Natural killer cell (primary cell): ENCODE data around the gene SLC36A2. TPM values are rescaled to one million over a fixed set of nuclear protein-coding genes. Genes with fewer than 3 reads are reported as not detected.

ENCODE experiments used
- ATAC-seq, 3 donors: fragments of 150-1000 bp in 2 of 3; fragments of 200-7000 bp in 1 of 3; cut with Tn5 transposase; 1 replicate in 1 of 3; 2 replicates in 2 of 3; pipeline ENCODE4 v1.10.0; 2021; ENCODE audit warnings: mild to moderate bottlenecking in 2 of 3, moderate library complexity in 2 of 3
- DNase-seq, 2 donors: peaks; one replicate each; pipeline versions ENCODE4 v3.0.0 to v3.0.0-alpha.2; 2013 to 2021; ENCODE audit warnings: mixed read lengths in 1 of 2
- H3K27ac ChIP-seq: one replicate; pipeline ENCODE4 v1.5.1; 2013; ENCODE audit warnings: mild to moderate bottlenecking, low read length
- H3K27me3 ChIP-seq: one replicate; pipeline ENCODE4 v1.6.1; 2013; ENCODE audit warnings: low read length; ENCODE audit not compliant: control insufficient read depth, insufficient read depth
- H3K36me3 ChIP-seq: one replicate; pipeline ENCODE4 v1.6.1; 2013; ENCODE audit warnings: low read length; ENCODE audit not compliant: control insufficient read depth, insufficient read depth
- H3K4me1 ChIP-seq: one replicate; pipeline ENCODE4 v1.6.1; 2013; ENCODE audit warnings: low read length; ENCODE audit not compliant: control insufficient read depth, insufficient read depth
- H3K4me3 ChIP-seq: one replicate; pipeline ENCODE4 v1.5.1; 2013; ENCODE audit warnings: low read length
- H3K9me3 ChIP-seq: one replicate; pipeline ENCODE4 v1.6.1; 2013; ENCODE audit warnings: low read length; ENCODE audit not compliant: control insufficient read depth, insufficient read depth
- H3K27ac Mint-ChIP-seq, 2 donors: one replicate each; pipeline ENCODE4 v1.8.0; 2022; ENCODE audit warnings: mild to moderate bottlenecking in 2 of 2, mixed read lengths in 2 of 2, moderate library complexity in 1 of 2
- H3K27me3 Mint-ChIP-seq, 2 donors: one replicate each; pipeline ENCODE4 v1.8.0; 2022; ENCODE audit warnings: low read depth in 2 of 2, mixed read lengths in 2 of 2
- H3K36me3 Mint-ChIP-seq: one replicate; pipeline ENCODE4 v1.8.0; 2022; ENCODE audit warnings: mixed read lengths
- H3K4me1 Mint-ChIP-seq, 2 donors: one replicate each; pipeline ENCODE4 v1.8.0; 2022; ENCODE audit warnings: mixed read lengths in 2 of 2
- H3K4me3 Mint-ChIP-seq: one replicate; pipeline ENCODE4 v1.8.0; 2022; ENCODE audit warnings: mild to moderate bottlenecking, moderate library complexity, mixed read lengths
- H3K9me3 Mint-ChIP-seq, 2 donors: one replicate each; pipeline ENCODE4 v1.8.0; 2022; ENCODE audit warnings: mixed read lengths in 2 of 2
- WGBS: methylation state at CpG from one replicate; pipeline ENCODE4 v1.1.7; 2013; ENCODE audit warnings: missing lambda C conversion rate; ENCODE audit not compliant: insufficient coverage; 5-methylcytosine and 5-hydroxymethylcytosine counted together
- intact Hi-C: fragments of 100-400 bp; cut with micrococcal nuclease; formaldehyde crosslinking; loops from one replicate; pipeline ENCODE4 v1.14.2; 2022
- total RNA-seq, 4 donors: library from RNA; stranded (reverse); fragments of 120-200 nt in 1 of 4; gene quantifications; one replicate each; pipeline versions ENCODE4 v1.2.3 to v1.2.4, GENCODE V29; 2013 to 2022
- TF ChIP-seq, protein P1 (sequence below): fragments of 200-600 bp; IDR thresholded peaks from one replicate; pipeline ENCODE4 v1.8.0; 2022; ENCODE audit warnings: antibody characterized with exemption

The SLC36A2 gene
- total RNA-seq, 3 donors from 2014 or later (not counting 1 experiment from before 2014, with no cell fraction given), result not detected

DNA sequence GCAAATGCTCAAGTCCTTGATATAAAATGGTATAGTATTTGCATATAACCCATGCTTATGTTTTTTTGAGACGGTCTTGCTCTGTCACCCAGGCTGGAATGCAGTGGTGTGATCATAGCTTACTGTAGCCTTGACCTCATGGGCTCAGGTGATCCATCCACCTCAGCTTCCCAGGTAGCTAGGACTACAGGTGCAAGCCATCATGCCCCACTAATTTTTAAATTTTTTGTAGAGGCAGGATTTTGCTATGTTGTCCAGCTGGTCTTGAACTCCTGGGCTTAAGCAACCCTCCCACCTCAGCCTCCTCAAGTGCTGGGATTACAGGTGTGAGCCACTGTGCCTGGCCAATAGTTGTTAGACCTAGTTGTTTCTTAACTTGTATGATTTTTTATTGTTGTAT lies 61.1 kb downstream of the SLC36A2 start:
- Histone ChIP-seq H3K36me3 (no peaks in the 10 kb centered on the region), H3K9me3 (no peaks in the 10 kb centered on the region), H3K4me3 (no peak overlapping the region), H3K4me1 (no peaks in the 10 kb centered on the region), H3K27ac (no peak overlapping the region), H3K27me3 (no peaks in the 10 kb centered on the region)
- Mint-ChIP-seq H3K9me3 (no peaks in the 10 kb centered on the region), H3K4me3 (no peak overlapping the region), H3K27ac (no peak overlapping the region), H3K36me3 (no peaks in the 10 kb centered on the region), H3K4me1 (peaks cover 0 to 5% of the 10 kb centered on the region in 2 donors), H3K27me3 (peaks cover 4 to 9% of the 10 kb centered on the region in 2 donors)
- WGBS, result 86% methylated on average over 1 of the region's 1 CpG
- ATAC-seq, result no peak
- no peak for DNase-seq
- intact Hi-C loops, result no loop called here
- TF ChIP-seq, protein P1, sequence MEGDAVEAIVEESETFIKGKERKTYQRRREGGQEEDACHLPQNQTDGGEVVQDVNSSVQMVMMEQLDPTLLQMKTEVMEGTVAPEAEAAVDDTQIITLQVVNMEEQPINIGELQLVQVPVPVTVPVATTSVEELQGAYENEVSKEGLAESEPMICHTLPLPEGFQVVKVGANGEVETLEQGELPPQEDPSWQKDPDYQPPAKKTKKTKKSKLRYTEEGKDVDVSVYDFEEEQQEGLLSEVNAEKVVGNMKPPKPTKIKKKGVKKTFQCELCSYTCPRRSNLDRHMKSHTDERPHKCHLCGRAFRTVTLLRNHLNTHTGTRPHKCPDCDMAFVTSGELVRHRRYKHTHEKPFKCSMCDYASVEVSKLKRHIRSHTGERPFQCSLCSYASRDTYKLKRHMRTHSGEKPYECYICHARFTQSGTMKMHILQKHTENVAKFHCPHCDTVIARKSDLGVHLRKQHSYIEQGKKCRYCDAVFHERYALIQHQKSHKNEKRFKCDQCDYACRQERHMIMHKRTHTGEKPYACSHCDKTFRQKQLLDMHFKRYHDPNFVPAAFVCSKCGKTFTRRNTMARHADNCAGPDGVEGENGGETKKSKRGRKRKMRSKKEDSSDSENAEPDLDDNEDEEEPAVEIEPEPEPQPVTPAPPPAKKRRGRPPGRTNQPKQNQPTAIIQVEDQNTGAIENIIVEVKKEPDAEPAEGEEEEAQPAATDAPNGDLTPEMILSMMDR, result no peak

DNA sequence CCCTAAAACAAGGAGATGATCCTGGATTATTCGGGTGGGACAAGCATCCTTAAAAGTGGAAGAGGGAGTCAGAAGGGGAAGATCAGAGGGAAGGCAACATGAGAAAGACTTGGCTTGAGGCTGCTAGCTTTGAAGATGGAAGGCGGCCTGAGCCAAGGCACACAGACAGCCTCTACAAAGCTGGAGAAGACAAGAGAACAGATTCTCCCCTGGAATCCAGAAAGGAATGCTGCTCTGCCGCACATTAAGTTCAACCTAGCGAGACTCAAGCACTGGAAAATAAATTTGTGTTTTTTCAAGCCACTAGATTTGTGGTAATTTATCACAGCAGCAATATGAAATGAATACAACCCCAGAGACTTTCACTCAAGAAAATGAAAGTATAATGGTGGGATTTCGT lies 61.7 kb downstream of the SLC36A2 start:
- Histone ChIP-seq H3K9me3 (no peaks in the 10 kb centered on the region), H3K4me1 (no peaks in the 10 kb centered on the region), H3K4me3 (no peak overlapping the region), H3K36me3 (no peaks in the 10 kb centered on the region), H3K27me3 (no peaks in the 10 kb centered on the region), H3K27ac (no peak overlapping the region)
- H3K4me1 Mint-ChIP-seq, result peaks cover 0 to 5% of the 10 kb centered on the region in 2 donors
- peaks cover 4 to 9% of the 10 kb centered on the region in 2 donors for H3K27me3 Mint-ChIP-seq
- TF ChIP-seq, protein P1, result no peak
- DNase-seq (no peak), ATAC-seq (no peak)
- H3K4me3 Mint-ChIP-seq, result no peak overlapping the region
- WGBS, result 92% methylated on average over 4 of the region's 5 CpGs
- H3K9me3 Mint-ChIP-seq, result no peaks in the 10 kb centered on the region
- intact Hi-C loops, result no loop called here
- no peaks in the 10 kb centered on the region for H3K36me3 Mint-ChIP-seq
- H3K27ac Mint-ChIP-seq, result no peak overlapping the region

DNA sequence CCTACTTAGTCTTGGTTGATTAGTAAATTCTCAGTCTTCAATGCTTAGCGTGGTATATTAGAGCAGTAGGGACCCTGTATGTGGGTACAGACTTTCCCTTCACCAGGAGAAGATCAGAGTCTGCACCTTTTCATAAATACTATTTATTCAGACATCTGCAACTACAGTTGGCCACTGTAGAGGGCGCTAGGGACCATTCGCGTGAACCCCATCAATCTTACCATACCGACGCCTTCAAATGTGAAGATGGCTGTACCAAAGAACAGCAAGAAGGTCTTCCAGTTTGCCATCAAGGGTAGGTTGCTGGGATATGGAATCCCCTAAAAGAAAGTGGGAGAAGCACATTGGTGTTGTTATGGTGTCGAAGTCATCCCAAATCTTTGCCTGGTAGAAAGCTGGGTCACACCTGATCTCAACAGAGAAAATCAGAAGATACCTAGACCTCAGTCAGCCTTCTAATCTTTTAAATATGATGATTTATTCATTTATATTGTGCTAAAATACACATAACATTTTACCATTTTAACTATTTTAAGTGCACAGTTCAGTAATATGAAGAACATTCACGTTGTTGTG lies 62.9 kb downstream of the SLC36A2 start:
- Mint-ChIP-seq H3K4me3 (no peak overlapping the region), H3K36me3 (no peaks in the 10 kb centered on the region), H3K27me3 (peaks cover 4 to 9% of the 10 kb centered on the region in 2 donors), H3K27ac (no peak overlapping the region), H3K4me1 (peaks cover 0 to 5% of the 10 kb centered on the region in 2 donors), H3K9me3 (no peaks in the 10 kb centered on the region)
- Histone ChIP-seq H3K4me3 (no peak overlapping the region), H3K9me3 (no peaks in the 10 kb centered on the region), H3K27ac (no peak overlapping the region), H3K4me1 (no peaks in the 10 kb centered on the region), H3K36me3 (no peaks in the 10 kb centered on the region), H3K27me3 (no peaks in the 10 kb centered on the region)
- peak in 1 of 2 donors; percentile 25 for DNase-seq
- TF ChIP-seq, protein P1, result peak; percentile 24
- intact Hi-C loops, result no loop called here
- WGBS, result 33% methylated on average over 8 of the region's 8 CpGs
- peak in 1 of 3 donors; percentile 35 for ATAC-seq
